Measurements from ENCODE around the gene DAZAP1.
"Not testable (repeated sequence)": the region's sequence is repeated elsewhere in the genome, so short reads cannot be mapped to it uniquely, and the experiment has no call there.

Gene DAZAP1

DNA sequence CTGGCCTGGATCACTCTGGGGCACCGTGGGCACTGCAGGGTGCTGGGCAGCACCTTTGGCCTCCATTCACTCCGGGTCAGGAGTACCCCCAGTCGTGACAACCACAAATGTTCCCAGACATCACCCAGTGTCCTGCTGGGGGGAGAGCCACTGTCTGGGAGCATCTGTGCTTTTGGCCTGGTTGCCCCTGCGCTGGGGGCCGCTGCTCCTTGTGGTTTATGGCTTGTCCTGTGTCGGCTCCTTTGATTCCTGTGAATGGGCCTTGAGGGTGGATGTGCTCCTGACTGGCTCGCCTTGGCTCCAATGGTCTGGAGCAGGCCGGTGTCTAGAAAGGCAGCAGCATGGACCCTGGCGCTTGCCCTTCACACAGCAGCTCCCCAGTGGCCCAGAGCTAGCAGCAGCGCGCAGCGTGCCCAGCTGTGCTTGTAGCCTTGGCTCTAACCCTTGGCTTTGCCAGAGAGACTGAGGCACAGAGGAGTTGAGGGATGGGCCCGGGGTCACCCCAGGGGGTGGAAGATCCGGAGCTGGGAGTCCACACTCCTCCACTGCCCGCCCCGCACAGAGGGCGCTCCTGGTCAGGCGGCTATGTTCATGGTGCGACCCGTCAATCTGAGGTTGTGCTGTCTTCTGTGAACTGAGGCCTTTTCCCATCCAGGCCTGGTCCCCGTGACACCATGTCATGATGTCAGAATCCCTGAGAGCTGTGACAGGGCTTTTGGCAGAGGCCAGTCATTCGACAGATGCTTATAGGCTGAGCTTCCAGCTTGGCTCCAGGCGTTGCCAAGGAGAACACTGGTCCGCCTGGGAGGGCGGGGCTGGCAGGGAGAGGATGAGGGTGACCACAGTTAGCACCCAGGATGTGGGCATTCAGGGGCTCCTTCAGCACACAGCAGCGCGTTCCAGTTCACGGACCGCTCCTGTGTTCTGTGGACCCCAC, 4.1 kb downstream of the DAZAP1 start:
- peak; percentile 36 for DNase-seq

DNA sequence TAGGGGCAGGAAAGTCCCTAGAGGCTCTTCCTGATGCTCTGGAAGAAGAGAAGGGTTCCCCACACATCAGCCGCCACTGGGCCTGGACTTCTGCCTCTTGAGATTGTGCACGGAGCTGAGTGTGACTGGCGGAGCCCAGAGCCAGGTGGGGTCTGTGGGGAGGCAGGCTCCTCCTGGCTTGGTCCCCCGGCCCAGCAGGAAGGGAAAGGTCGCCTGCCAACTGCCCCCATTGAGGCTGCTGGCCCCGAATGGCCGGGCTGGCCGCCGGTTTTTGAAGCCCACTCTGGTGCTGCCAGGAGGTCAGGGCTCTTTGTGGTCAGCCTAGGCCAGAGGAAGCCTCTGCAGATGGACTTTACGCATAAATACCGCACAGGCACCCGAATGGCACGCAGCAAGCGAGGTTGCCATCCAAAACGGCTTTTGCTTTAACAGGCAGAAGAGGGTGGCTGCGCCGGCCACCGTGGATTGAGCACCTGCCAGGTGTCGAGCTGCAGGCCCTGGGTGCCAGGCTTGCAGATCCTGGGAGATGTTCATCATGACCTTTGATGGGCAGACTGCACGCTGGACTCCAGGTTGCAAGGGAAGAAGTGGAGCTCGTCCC, 5.0 kb downstream of the DAZAP1 start:
- no peak for DNase-seq

DNA sequence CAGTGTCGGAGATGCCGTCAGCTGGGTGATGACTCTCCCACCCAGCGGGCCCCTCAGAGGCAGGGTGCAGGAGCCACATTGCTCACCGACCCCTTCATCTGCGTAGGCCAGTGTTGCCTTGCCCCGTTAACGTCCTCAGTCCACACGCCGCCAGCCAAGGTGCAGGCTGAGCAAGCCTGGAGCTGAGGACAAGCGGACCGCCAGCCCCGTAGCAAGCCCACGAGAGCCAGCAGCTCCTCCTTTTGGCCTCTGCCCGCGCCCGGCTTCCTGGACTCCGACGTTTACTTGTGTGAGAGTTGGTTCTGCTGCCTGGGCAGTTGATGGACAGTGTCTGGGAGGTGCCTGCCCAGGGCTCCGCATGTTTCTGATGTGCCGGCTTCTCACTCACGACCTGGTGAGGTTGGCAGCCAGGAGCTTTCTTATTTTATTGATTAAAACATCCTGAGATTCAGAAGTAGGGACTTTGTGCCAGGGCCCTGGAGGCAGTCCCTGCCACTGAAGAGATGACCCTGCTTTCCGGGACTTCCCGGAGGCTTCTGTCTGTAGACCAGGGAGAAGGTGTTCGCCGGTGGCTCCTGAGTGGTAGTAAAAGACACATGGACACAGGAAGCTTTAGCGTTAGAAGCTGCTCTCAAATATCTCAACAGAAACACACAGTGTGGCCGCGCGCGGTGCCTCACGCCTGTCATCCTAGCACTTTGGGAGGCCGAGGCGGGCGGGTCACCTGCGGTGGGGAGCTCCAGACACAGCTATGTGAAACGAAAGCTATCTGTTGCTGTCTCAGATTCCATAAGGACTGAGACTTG, 5.8 kb downstream of the DAZAP1 start:
- no peak for DNase-seq

DNA sequence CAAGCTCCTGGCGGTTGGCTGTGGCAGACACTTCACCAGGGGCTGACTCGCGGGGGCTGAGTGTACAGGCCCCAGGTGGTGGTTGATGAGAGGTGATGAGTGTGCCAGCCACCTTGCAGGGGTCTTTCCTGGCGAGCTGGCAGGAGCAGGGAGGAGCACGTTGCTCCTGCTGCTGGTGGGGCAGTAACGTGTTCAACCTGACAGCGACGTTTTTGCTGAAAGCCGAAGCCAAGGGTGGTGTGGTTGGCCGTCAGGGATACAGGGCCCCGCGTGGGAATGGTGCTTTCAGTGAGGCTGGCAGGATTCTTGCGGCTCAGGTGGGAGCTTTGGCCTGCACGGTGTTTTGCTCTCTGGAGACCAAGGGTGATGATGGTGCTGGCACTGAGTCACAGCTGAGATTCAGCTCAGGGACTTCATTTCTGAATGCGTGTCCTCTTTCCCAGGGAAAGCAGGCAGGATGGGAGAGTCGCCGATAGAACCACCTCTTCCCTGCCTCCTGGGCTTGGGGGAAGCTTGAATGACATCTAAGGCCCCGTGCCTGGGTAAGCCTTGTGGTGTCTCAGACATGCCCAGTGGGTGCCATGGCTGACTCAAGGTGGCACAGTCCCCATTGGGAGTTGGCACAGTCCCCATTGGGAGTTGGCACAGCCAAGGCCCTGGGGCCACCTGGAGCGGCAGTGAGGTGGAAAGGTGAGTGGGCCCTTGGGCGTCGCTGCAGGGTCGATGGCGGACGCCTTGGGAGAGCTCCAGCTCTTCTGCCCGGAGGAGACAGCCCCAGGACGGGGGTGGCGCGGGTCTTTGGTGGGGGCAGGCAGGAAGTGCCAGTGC, 8.8 kb downstream of the DAZAP1 start:
- no peak for DNase-seq

GRCh38 chr19:1417145-1417544, 9.8 kb downstream of the DAZAP1 start:
- DNase-seq = peak; percentile 20

- DNase-seq = no peak
These were observed 10.5 kb downstream of the DAZAP1 start for GRCh38 chr19:1417681-1418495.

GRCh38 chr19:1418496-1418775, 11.1 kb downstream of the DAZAP1 start:
- no peak for DNase-seq

DNA sequence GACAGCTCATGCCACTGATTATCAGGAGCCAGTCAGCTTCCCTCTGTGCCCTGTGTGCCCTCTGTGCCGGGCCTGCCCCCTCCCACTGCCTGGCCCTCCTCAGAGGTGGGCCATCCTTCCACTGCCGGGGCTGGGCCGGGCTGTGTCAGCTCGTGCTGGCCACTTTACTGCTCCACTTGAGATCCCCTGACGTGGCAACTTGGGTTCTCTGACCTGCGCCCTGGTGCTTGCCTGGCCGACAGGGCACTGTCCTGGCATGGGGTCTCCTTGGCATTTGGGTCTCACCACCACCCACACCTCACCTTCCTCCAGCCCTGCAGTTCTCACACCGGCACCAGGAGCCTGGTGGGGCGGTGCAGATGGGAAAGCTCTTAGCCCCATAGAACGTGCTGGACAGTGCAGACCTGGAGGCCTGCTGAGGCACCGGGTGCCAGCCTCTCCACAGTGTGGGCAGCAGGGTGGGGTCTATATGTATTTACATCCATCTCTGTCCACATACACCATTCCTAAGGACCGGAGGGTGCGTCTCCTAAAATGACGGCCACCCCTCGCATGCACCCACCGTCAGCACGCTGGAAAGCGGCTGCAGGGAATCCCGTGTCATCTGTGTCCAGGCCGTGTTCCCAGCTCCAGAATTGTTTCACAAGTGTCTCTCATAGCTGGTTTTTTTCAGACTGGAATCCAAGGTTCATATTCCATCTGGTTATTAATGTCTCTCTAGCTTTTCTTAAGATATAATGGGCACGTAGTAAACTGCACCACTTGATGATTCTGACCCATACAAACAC, 11.8 kb downstream of the DAZAP1 start:
- DNase-seq = no peak

DNA sequence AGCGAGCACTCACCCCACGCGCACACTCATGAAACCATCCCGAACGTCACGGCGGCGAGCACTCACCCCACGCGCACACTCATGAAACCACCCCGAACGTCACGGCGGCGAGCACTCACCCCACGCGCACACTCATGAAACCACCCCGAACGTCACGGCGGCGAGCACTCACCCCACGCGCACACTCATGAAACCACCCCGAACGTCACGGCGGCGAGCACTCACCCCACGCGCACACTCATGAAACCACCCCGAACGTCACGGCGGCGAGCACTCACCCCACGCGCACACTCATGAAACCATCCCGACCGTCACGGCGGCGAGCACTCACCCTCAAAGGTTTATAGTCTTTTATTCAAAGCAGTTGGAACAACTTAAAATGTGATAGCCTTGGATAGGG, 12.7 kb downstream of the DAZAP1 start:
- not testable (repeated sequence) for DNase-seq

DNA sequence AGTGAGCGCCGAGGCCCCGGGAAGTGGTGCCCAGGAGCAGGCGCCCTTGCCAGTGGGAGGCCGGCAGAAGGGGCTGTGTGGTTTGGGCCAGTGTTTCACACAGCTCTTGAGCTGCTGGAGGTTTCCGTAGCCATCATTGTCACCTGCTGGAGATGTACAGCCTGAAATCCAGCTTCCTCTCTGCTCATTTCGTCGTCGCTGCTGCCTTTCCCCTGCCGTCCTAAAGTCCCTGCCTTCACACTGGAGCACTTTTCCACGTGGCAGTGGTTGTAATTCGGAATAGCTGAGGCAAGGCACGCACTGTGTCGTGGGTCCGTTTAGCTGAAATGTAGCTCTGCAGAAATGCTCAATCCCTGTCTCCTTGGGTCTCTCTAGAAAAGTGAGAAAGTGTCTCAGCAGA, 13.2 kb downstream of the DAZAP1 start:
- no peak for DNase-seq

DNA sequence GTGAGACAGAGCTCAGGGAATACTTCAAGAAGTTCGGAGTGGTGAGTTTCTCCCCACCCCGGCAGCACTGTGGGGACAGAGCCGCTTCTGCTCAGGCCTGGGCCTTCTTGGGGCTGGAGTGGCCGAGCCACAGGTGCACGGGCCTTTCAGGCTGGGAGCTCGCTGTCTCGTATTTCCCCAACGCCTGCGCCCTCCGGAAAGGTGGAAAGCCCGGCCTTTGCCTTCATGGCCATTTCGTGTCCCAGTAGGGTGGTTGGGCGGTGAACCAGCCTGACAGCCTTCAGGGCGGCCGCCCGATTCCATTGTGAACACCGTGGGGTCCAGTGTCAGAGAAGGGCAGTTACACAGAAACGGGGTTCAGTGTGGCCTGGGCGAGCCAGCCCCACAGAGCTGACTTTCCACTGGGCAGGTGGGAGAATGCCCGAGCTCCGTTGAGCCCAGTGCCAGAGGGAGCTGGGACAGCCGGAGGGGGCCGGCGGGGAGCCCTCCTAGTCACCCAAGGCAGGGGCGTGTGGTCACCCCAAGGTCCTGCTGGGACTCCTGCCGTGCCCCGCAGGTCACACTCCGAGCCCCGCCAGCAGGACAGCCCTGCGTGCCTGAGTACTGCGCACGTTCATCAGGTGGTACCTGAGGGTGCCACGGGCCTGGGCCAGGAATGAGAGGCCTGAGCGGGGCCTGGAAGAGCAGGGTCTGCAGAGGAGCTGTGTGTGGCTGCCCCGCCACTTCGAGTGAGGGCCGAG, 14.0 kb downstream of the DAZAP1 start:
- no peak for DNase-seq

DNA sequence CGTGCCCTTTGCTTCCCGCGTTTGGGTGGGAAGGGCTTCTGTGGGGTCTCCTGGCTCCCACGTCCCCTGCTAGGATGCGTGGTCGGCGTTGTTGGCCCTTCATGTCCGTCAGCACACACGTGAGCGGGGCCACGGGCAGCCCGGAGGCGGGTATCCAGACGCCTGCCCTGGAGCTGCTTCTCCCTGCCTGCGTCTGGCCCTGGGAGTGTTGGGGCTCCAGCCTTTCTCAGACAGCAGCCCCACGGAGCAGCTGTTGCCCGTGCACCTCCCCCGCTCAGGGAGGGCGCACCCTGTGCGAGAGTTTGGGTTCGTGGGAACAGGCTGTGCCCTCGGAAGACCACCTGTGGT, 14.5 kb downstream of the DAZAP1 start:
- no peak for DNase-seq

GRCh38 chr19:1422360-1422759, 15.0 kb downstream of the DAZAP1 start:
- DNase-seq = no peak

GRCh38 chr19:1422943-1423342, 15.6 kb downstream of the DAZAP1 start:
- no peak for DNase-seq

DNA sequence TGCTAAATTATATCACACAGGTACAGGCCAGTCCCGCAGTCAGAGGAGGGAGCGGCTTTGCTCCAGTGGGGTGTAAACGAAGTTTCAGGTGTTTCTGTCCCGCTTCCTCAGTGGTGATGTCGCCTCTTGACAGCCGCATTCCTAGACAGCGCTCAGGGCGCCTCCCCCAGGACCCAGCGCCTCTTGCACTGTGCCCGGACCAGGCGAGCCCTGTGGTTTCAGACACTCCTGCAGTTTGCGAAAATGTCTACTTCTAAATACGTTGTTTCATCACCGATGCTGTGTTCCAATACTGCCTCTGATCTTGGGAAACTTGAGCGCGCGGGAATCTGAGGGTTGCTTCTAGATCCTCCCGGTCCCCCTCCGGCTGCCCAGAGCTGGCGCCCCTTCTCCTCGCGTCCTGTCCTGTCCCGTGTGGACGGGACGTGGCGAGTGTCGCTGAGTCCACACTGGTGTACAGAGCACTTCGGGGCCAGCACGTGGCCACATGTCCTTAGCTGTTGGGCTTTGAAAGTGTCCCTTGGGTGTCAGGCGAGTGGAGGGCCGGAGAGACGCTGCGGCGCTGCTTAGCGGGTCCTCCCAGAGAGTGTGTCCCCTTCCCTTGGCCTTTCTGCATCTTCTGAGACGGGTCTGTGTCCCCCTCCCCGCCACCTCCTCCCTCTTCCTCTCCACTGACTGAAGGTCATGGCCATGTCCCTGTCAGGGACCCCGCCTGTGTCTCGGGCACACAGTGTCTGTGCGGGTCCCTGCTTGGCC, 16.2 kb downstream of the DAZAP1 start:
- peak; percentile 61 for DNase-seq

GRCh38 chr19:1424192-1424955, 17.0 kb downstream of the DAZAP1 start:
- DNase-seq = no peak

GRCh38 chr19:1425102-1425837, 17.9 kb downstream of the DAZAP1 start:
- DNase-seq = peak; percentile 82

DNA sequence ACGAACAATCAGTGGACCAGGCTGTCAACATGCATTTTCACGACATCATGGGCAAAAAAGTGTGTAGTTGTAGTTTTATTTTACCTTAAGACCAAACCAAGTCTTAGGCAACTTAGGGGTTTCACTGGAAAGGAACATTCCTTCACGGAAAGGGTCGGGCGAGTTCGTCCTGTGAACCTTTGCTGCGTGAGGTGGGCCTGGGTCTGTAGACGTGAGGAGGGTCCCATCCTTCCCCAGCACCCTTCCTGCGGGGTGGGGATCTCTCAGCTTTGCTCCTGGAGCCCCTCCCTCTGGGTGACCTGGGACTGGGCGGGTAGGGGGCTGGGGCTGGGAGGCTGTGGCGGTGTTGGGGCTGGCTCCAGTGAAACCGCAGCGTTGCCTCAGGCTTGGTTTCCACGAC, 18.5 kb downstream of the DAZAP1 start:
- no peak for DNase-seq
